Esophagus squamous epithelium (tissue), 4 donors: ENCODE results near the gene PLIN5.

Experiments used
- CTCF ChIP-seq, 6 experiments: fragments of 450-650 bp in 4 of 6; fragments of 200-600 bp in 2 of 6; sonication (generic) in 2 of 6; IDR thresholded peaks; one replicate each; pipeline ENCODE4 v1.5.1; 2016 to 2019; ENCODE audit warnings: antibody characterized with exemption in 6 of 6, mild to moderate bottlenecking in 4 of 6, moderate library complexity in 4 of 6
- POLR2A ChIP-seq, 4 donors: fragments of 450-650 bp; IDR thresholded peaks; one replicate each; pipeline ENCODE4 v1.6.1; 2017; ENCODE audit warnings: antibody characterized with exemption in 4 of 4, mild to moderate bottlenecking in 4 of 4, moderate library complexity in 3 of 4

GRCh38 chr19:4505570-4506448, 29.2 kb downstream of the PLIN5 start:
- no peak for TF ChIP-seq CTCF (IDR thresholded peaks at IDR 0.05)
- no peak for TF ChIP-seq POLR2A (IDR thresholded peaks at IDR 0.05)
